B cell (primary cell): Measurements from ENCODE around the gene JMJD1C. TPM values are rescaled to one million over a fixed set of nuclear protein-coding genes. Genes with fewer than 3 reads are reported as not detected.

ENCODE experiments used
- ATAC-seq: fragments of 200-7000 bp; cut with Tn5 transposase; one replicate; pipeline ENCODE4 v1.10.0; 2021; ENCODE audit warnings: low read depth, mild to moderate bottlenecking, moderate number of reproducible peaks, moderate library complexity
- CTCF ChIA-PET: fragments of 350-600 bp; sonication (Branson Sonifier 250); formaldehyde crosslinking; loops from one replicate; lab custom pipeline; 2021; ENCODE audit warnings: antibody characterized with exemption, inconsistent platforms; lab: Charles Lee
- POLR2A ChIA-PET: fragments of 350-600 bp; sonication (Branson Sonifier 250); formaldehyde crosslinking; loops from one replicate; lab custom pipeline; 2021; ENCODE audit warnings: antibody characterized with exemption; lab: Charles Lee
- DNase-seq: peaks from one replicate; pipeline ENCODE4 v3.0.0; 2013
- H2AFZ ChIP-seq: 2 replicates; pipeline ENCODE4 v1.6.1; 2012; ENCODE audit warnings: mild to moderate bottlenecking, low read depth, low read length; ENCODE audit not compliant: insufficient read depth, poor library complexity, severe bottlenecking
- H3K27ac ChIP-seq, 2 donors: 1 replicate in 1 of 2; 2 replicates in 1 of 2; pipeline ENCODE4 v1.5.1; 2012 to 2013; ENCODE audit warnings: low read length in 2 of 2, mild to moderate bottlenecking in 2 of 2, moderate library complexity in 1 of 2
- H3K27me3 ChIP-seq, 4 experiments: fragments of 200-600 bp in 1 of 4; sonication (generic) in 1 of 4; replicated peaks in 1 of 4; 1 replicate in 2 of 4; 2 replicates in 2 of 4; pipeline versions ENCODE4 v1.6.1 to v1.7.0; 2013 to 2016; ENCODE audit warnings: low read length in 3 of 4, mild to moderate bottlenecking in 2 of 4, mixed read lengths in 1 of 4, moderate library complexity in 1 of 4; ENCODE audit not compliant: insufficient read depth in 4 of 4, control insufficient read depth in 3 of 4; ENCODE audit errors: control extremely low read depth in 1 of 4
- H3K36me3 ChIP-seq, 2 experiments: replicated peaks in 1 of 2; 1 replicate in 1 of 2; 2 replicates in 1 of 2; pipeline versions ENCODE4 v1.6.1 to v1.7.1; 2013; ENCODE audit warnings: low read length in 1 of 2; ENCODE audit not compliant: insufficient read depth in 2 of 2, control insufficient read depth in 1 of 2; ENCODE audit errors: control extremely low read depth in 1 of 2, extremely low read depth in 1 of 2
- H3K4me1 ChIP-seq, 2 donors: fragments of 200-600 bp in 1 of 2; sonication (generic) in 1 of 2; 1 replicate in 1 of 2; 2 replicates in 1 of 2; pipeline versions ENCODE4 v1.5.1 to v1.6.1; 2013 to 2017; ENCODE audit warnings: low read length in 2 of 2; ENCODE audit not compliant: control insufficient read depth in 2 of 2, insufficient read depth in 2 of 2
- H3K4me2 ChIP-seq: replicated peaks from 2 replicates; pipeline ENCODE3; 2012; ENCODE audit warnings: mild to moderate bottlenecking, low read depth, low read length; ENCODE audit not compliant: poor library complexity, severe bottlenecking
- H3K4me3 ChIP-seq, 5 experiments: fragments of 200-600 bp in 1 of 5; sonication (generic) in 1 of 5; 1 replicate in 3 of 5; 2 replicates in 2 of 5; pipeline versions ENCODE4 v1.5.1 to v1.7.0; 2011 to 2016; ENCODE audit warnings: low read length in 4 of 5, mild to moderate bottlenecking in 4 of 5, low read depth in 2 of 5, control low read depth in 1 of 5, moderate library complexity in 1 of 5; ENCODE audit not compliant: insufficient read depth in 1 of 5; ENCODE audit errors: control extremely low read depth in 1 of 5, extremely low read depth in 1 of 5
- H3K79me2 ChIP-seq: fragments of 200-600 bp; sonication (generic); one replicate; pipeline ENCODE4 v1.6.0; 2016; ENCODE audit warnings: low read length; ENCODE audit not compliant: control insufficient read depth, insufficient read depth
- H3K9ac ChIP-seq: fragments of 200-600 bp; sonication (generic); 2 replicates; pipeline ENCODE4 v1.6.1; 2017; ENCODE audit warnings: mild to moderate bottlenecking, low read length, moderate library complexity
- H3K9me3 ChIP-seq, 3 donors: one replicate each; pipeline versions ENCODE4 v1.6.1 to v1.7.1; 2013; ENCODE audit warnings: low read length in 2 of 3; ENCODE audit not compliant: control insufficient read depth in 2 of 3, insufficient read depth in 1 of 3; ENCODE audit errors: control extremely low read depth in 1 of 3
- H4K20me1 ChIP-seq: 2 replicates; pipeline ENCODE4 v1.6.0; 2012; ENCODE audit warnings: mild to moderate bottlenecking, low read length; ENCODE audit not compliant: insufficient read depth, control insufficient read depth, poor library complexity, severe bottlenecking
- H3K27ac Mint-ChIP-seq: one replicate; pipeline ENCODE4 v1.8.0; 2021; ENCODE audit warnings: mixed read lengths
- H3K27me3 Mint-ChIP-seq: one replicate; pipeline ENCODE4 v1.8.0; 2021; ENCODE audit warnings: mixed read lengths
- H3K4me1 Mint-ChIP-seq: one replicate; pipeline ENCODE4 v1.8.0; 2021; ENCODE audit warnings: mixed read lengths
- H3K4me3 Mint-ChIP-seq: one replicate; pipeline ENCODE4 v1.8.0; 2021; ENCODE audit warnings: mixed read lengths
- H3K9me3 Mint-ChIP-seq: one replicate; pipeline ENCODE4 v1.8.0; 2022; ENCODE audit warnings: mixed read lengths; ENCODE audit not compliant: insufficient read depth
- CTCF ChIP-seq: fragments of 200-600 bp; IDR thresholded peaks from one replicate; pipeline ENCODE4 v1.8.0; 2022; ENCODE audit warnings: antibody characterized with exemption, mild to moderate bottlenecking
- EZH2 ChIP-seq: IDR thresholded peaks from 2 replicates; pipeline ENCODE4 v1.6.1; 2012; ENCODE audit warnings: borderline replicate concordance, low read depth, mild to moderate bottlenecking, moderate library complexity, low read length; ENCODE audit not compliant: insufficient read depth, poor library complexity, severe bottlenecking
- WGBS: methylation state at CpG from one replicate; pipeline ENCODE4 v1.1.5; 2013; ENCODE audit warnings: missing lambda C conversion rate; ENCODE audit not compliant: insufficient coverage; 5-methylcytosine and 5-hydroxymethylcytosine counted together
- intact Hi-C: fragments of 100-400 bp; cut with micrococcal nuclease; formaldehyde crosslinking; loops from one replicate; pipeline ENCODE4 v1.10.0; 2022
- polyA plus RNA-seq: library from polyadenylated mRNA; depleted of rRNA; stranded (reverse); fragments of >200 nt; gene quantifications from 2 replicates; pipeline ENCODE4 v1.2.3, GENCODE V29; 2012
- total RNA-seq, 2 donors: library from RNA; stranded (reverse); fragments of 120-200 nt in 1 of 2; gene quantifications; 1 replicate in 1 of 2; 2 replicates in 1 of 2; pipeline versions ENCODE4 v1.2.3 to v1.2.4, GENCODE V29; 2013 to 2022

JMJD1C gene
- total and polyA plus RNA-seq, 2 donors (not counting 1 experiment from before 2014, with no cell fraction given): 81.8 to 235 TPM

DNA sequence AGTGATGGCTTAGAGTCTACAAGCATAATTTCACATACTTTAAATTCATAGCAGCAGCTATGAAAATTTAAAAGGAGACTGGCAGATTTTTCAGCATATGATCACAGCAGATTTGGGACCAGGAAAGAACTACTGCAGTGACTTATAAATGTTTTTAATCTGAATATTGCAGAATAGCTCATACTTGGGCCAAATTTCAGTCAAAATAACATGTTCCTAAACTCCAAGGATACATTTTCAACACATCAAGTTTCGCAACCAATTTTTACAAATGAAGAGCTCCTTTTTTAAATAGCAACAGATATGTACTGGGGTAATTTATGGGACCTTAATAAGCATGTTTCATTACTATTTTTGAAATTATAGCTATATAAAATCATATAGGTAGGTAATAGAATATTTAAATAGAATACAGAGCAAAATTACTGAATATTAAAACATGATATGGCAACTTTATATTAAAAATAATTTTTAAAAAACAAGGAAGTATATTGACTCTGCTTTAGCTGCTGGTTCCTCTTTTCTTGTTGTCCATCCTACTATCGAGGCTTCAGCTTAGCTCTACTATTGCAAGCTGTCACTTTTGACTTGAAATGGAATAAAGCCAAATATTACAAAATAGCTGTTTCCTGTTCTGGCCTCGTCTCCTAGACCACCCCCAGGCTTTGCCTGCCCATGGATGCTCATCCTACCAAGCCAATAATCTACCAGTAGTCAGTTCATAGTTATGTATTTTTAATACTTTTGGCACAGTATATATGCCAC, 209.6 kb downstream of the JMJD1C start:
- ATAC-seq: peak; percentile 42
- WGBS: 0% methylated on average over 1 of the region's 3 CpGs
- peaks cover 99% of the 10 kb centered on the region for H3K79me2 ChIP-seq

More for the DNA sequence above, 209.6 kb downstream of the JMJD1C start:
- H3K27ac ChIP-seq: peak overlapping the region; percentile 34 to 73
- intact Hi-C loops: loop anchor here (1.0 to 10.0 kb wide), 3 partner anchors 15 to 731 kb away; no protein-coding TSS in a partner anchor
- peaks cover 85% of the 10 kb centered on the region for H3K4me1 Mint-ChIP-seq
- no peaks in the 10 kb centered on the region for H3K27me3 Mint-ChIP-seq
- DNase-seq: peak; percentile 47
- peaks cover 90% of the 10 kb centered on the region for H4K20me1 ChIP-seq
- CTCF ChIA-PET: interaction anchor here (1.0 to 4.8 kb wide), 5 partner anchors 9 to 464 kb away, joined by 4 to 21 read pairs (median 5); no protein-coding TSS in a partner anchor
- H3K4me2 ChIP-seq: peak overlapping the region; percentile 77
- no peaks in the 10 kb centered on the region for H3K27me3 ChIP-seq
- H3K4me3 Mint-ChIP-seq: peak overlapping the region; percentile 83
- H3K9me3 Mint-ChIP-seq: no peaks in the 10 kb centered on the region
- H3K4me3 ChIP-seq: peak overlapping the region in 1 of 5 experiments; percentile 32
- H2AFZ ChIP-seq: no peak overlapping the region
- POLR2A ChIA-PET: interaction anchor here (1.0 to 1.4 kb wide), 2 partner anchors 11 to 13 kb away, joined by 3 to 7 read pairs; no protein-coding TSS in a partner anchor
- H3K27ac Mint-ChIP-seq: peak overlapping the region; percentile 88
- peak overlapping the region; percentile 41 for H3K9ac ChIP-seq
- peaks cover 0 to 23% of the 10 kb centered on the region in 2 experiments for H3K36me3 ChIP-seq
- no peaks in the 10 kb centered on the region for H3K9me3 ChIP-seq
- TF ChIP-seq EZH2 (no peak), CTCF (no peak)
- peaks cover 81 to 92% of the 10 kb centered on the region in 2 donors for H3K4me1 ChIP-seq
